H9 (cell line): ENCODE measurements around the gene CFDP1. TPM values are rescaled to one million over a fixed set of nuclear protein-coding genes. Genes with fewer than 3 reads are reported as not detected.

ENCODE experiments used
- DNase-seq: peaks from one replicate; pipeline ENCODE4 v3.0.0-alpha.2; 2017
- H2AFZ ChIP-seq: one replicate; pipeline ENCODE4 v1.6.1; 2013; ENCODE audit warnings: mild to moderate bottlenecking, low read length, control low read depth, moderate library complexity
- H2AK5ac ChIP-seq: 2 replicates; pipeline ENCODE4 v1.6.1; 2013; ENCODE audit warnings: low read length, control low read depth, mixed read lengths; ENCODE audit not compliant: insufficient read length
- H2BK120ac ChIP-seq: one replicate; pipeline ENCODE4 v1.6.1; 2013; ENCODE audit warnings: low read depth, mild to moderate bottlenecking, low read length, control low read depth, inconsistent platforms; ENCODE audit not compliant: poor library complexity, severe bottlenecking
- H2BK12ac ChIP-seq: 2 replicates; pipeline ENCODE4 v1.6.1; 2013; ENCODE audit warnings: low read length, control low read depth, mixed read lengths, low read depth; ENCODE audit not compliant: insufficient read length
- H2BK15ac ChIP-seq: 2 replicates; pipeline ENCODE4 v1.6.1; 2013; ENCODE audit warnings: low read depth, low read length, control low read depth
- H2BK20ac ChIP-seq: one replicate; pipeline ENCODE4 v1.6.1; 2013; ENCODE audit warnings: low read depth, mild to moderate bottlenecking, low read length, control low read depth, inconsistent platforms; ENCODE audit not compliant: poor library complexity, severe bottlenecking
- H2BK5ac ChIP-seq: 2 replicates; pipeline ENCODE4 v1.6.1; 2013; ENCODE audit warnings: low read length, control low read depth, mixed read lengths; ENCODE audit not compliant: insufficient read length
- H3K14ac ChIP-seq: 2 replicates; pipeline ENCODE4 v1.6.1; 2013; ENCODE audit warnings: low read length, control low read depth; ENCODE audit not compliant: insufficient read depth
- H3K18ac ChIP-seq: 2 replicates; pipeline ENCODE4 v1.6.1; 2013; ENCODE audit warnings: low read depth, mild to moderate bottlenecking, mixed read lengths, low read length, control low read depth; ENCODE audit not compliant: insufficient read length
- H3K23ac ChIP-seq: 2 replicates; pipeline ENCODE4 v1.6.1; 2013; ENCODE audit warnings: low read length, control low read depth, mixed read lengths, low read depth; ENCODE audit not compliant: insufficient read length
- H3K23me2 ChIP-seq: 2 replicates; pipeline ENCODE4 v1.6.1; 2013; ENCODE audit warnings: low read depth, mild to moderate bottlenecking, mixed read lengths, low read length, control low read depth; ENCODE audit not compliant: insufficient read length, poor library complexity, severe bottlenecking
- H3K27ac ChIP-seq: 2 replicates; pipeline ENCODE4 v1.5.1; 2013; ENCODE audit warnings: low read length, control low read depth, mixed read lengths, low read depth; ENCODE audit not compliant: insufficient read length
- H3K27me3 ChIP-seq: 2 replicates; pipeline ENCODE4 v1.6.1; 2013; ENCODE audit warnings: low read length, control low read depth, inconsistent platforms; ENCODE audit not compliant: insufficient read depth
- H3K4ac ChIP-seq: 2 replicates; pipeline ENCODE4 v1.6.1; 2013; ENCODE audit warnings: low read depth, mild to moderate bottlenecking, control low read depth, inconsistent platforms, low read length, moderate library complexity
- H3K4me1 ChIP-seq: 2 replicates; pipeline ENCODE4 v1.6.1; 2013; ENCODE audit warnings: low read length, control low read depth, inconsistent platforms; ENCODE audit not compliant: insufficient read depth
- H3K4me2 ChIP-seq: 2 replicates; pipeline ENCODE4 v1.6.1; 2013; ENCODE audit warnings: low read length, control low read depth, mixed read lengths; ENCODE audit not compliant: insufficient read length, insufficient read depth
- H3K56ac ChIP-seq: 2 replicates; pipeline ENCODE4 v1.6.1; 2013; ENCODE audit warnings: low read depth, mild to moderate bottlenecking, mixed read lengths, low read length, control low read depth; ENCODE audit not compliant: insufficient read length
- H3K79me1 ChIP-seq: 2 replicates; pipeline ENCODE4 v1.6.1; 2013; ENCODE audit warnings: low read depth, mild to moderate bottlenecking, moderate library complexity, low read length, control low read depth, inconsistent platforms; ENCODE audit not compliant: insufficient read depth, poor library complexity, severe bottlenecking
- H3K79me2 ChIP-seq: 2 replicates; pipeline ENCODE4 v1.6.1; 2013; ENCODE audit warnings: low read length, control low read depth, inconsistent platforms; ENCODE audit not compliant: insufficient read depth
- H3K9ac ChIP-seq: 2 replicates; pipeline ENCODE4 v1.6.1; 2013; ENCODE audit warnings: low read length, control low read depth, mixed read lengths; ENCODE audit not compliant: insufficient read length; ENCODE audit errors: extremely low read depth
- H3K9me3 ChIP-seq: one replicate; pipeline ENCODE4 v1.6.1; 2013; ENCODE audit warnings: low read depth, low read length, inconsistent platforms; ENCODE audit not compliant: control insufficient read depth
- H3T11ph ChIP-seq: one replicate; pipeline ENCODE4 v1.6.1; 2013; ENCODE audit warnings: mild to moderate bottlenecking, low read length, control low read depth, inconsistent platforms
- H4K20me1 ChIP-seq: one replicate; pipeline ENCODE4 v1.6.1; 2013; ENCODE audit not compliant: control insufficient read depth, insufficient read length, insufficient read depth
- H4K5ac ChIP-seq: 2 replicates; pipeline ENCODE4 v1.6.1; 2013; ENCODE audit warnings: low read depth, mild to moderate bottlenecking, mixed read lengths, low read length, control low read depth; ENCODE audit not compliant: insufficient read length
- H4K8ac ChIP-seq: replicated peaks from 2 replicates; pipeline ENCODE4 v1.6.1; 2013; ENCODE audit warnings: low read length, control low read depth, mixed read lengths, low read depth; ENCODE audit not compliant: insufficient read length
- H4K91ac ChIP-seq: 2 replicates; pipeline ENCODE4 v1.6.1; 2013; ENCODE audit warnings: low read depth, mild to moderate bottlenecking, moderate library complexity, mixed read lengths, low read length, control low read depth; ENCODE audit not compliant: insufficient read length
- H3K27ac Mint-ChIP-seq, 3 experiments: 2 replicates in 2 of 3; 3 replicates in 1 of 3; pipeline ENCODE4 v1.8.0; 2020 to 2021; ENCODE audit warnings: mixed read lengths in 3 of 3, mild to moderate bottlenecking in 1 of 3, moderate library complexity in 1 of 3
- H3K27me3 Mint-ChIP-seq: 2 replicates; pipeline ENCODE4 v1.8.0; 2021; ENCODE audit warnings: low read depth, mild to moderate bottlenecking, moderate library complexity, mixed read lengths
- H3K36me3 Mint-ChIP-seq, 3 experiments: 2 replicates in 2 of 3; 3 replicates in 1 of 3; pipeline ENCODE4 v1.8.0; 2020 to 2021; ENCODE audit warnings: low read depth in 3 of 3, mixed read lengths in 3 of 3; ENCODE audit not compliant: insufficient read depth in 1 of 3
- H3K4me1 Mint-ChIP-seq, 2 experiments: 2 replicates each; pipeline ENCODE4 v1.8.0; 2020; ENCODE audit warnings: mixed read lengths in 2 of 2
- H3K4me3 Mint-ChIP-seq, 2 experiments: 2 replicates in 1 of 2; 3 replicates in 1 of 2; pipeline ENCODE4 v1.8.0; 2020 to 2021; ENCODE audit warnings: mild to moderate bottlenecking in 2 of 2, mixed read lengths in 2 of 2, moderate library complexity in 1 of 2
- H3K9me3 Mint-ChIP-seq, 2 experiments: 2 replicates in 1 of 2; 3 replicates in 1 of 2; pipeline ENCODE4 v1.8.0; 2020; ENCODE audit warnings: mild to moderate bottlenecking in 2 of 2, mixed read lengths in 2 of 2, moderate library complexity in 1 of 2
- WGBS: extraction: QIAGEN DNeasy Blood & Tissue Kit; methylation state at CpG from one replicate; pipeline ENCODE4 v1.1.7; 2013; ENCODE audit warnings: missing lambda C conversion rate, low lambda C conversion rate, mixed read lengths; ENCODE audit not compliant: insufficient read length; ENCODE audit errors: extremely low coverage; 5-methylcytosine and 5-hydroxymethylcytosine counted together
- total RNA-seq: library from RNA; stranded (reverse); gene quantifications from 2 replicates; pipeline ENCODE4 v1.2.1, GENCODE V29; 2021
- TF ChIP-seq, protein P1 (sequence below): fragments of 200-600 bp; sonication (generic); conservative IDR thresholded peaks from 3 replicates; pipeline ENCODE4 v1.8.0; 2021; ENCODE audit warnings: antibody characterized with exemption, mild to moderate bottlenecking

Gene CFDP1
- total RNA-seq, 1 experiment from 2014 or later = 89.2 TPM

DNA sequence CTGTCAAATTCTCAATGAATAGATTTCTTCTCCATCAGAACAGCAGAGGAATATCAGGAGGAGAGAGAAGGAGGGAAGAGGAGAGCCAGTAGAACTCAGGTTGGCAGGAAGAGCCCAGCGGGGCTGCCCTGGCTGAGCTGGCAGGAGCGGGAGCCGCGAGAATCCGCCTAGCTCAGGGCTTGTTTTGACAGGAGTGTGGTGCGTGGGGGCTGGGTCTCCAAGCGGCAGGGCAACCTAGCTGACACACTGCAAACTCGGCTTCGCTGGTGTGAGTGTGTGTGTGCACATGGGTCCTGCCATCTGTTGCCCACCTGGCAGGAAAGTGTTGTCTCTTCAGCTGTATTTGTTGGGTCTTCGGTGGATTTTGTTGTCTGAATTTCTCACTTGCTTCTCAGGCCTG is 154.0 kb downstream of the CFDP1 start:
- H3K18ac ChIP-seq = no peak overlapping the region
- no peak overlapping the region for H4K5ac ChIP-seq
- H3K4me1 ChIP-seq = no peaks in the 10 kb centered on the region
- H3K27ac ChIP-seq = no peak overlapping the region
- Mint-ChIP-seq H3K4me1 (peaks cover 6 to 7% of the 10 kb centered on the region in 2 experiments), H3K4me3 (no peak overlapping the region; a peak in 1 of 5 replicates), H3K36me3 (no peaks in the 10 kb centered on the region; a peak in 1 of 7 replicates), H3K27ac (peak overlapping the region in 2 of 3 experiments; percentile 20 to 78; a peak in 3 of 7 replicates), H3K9me3 (no peaks in the 10 kb centered on the region), H3K27me3 (peaks cover 4% of the 10 kb centered on the region)
- H2BK5ac ChIP-seq = no peak overlapping the region
- H2BK120ac ChIP-seq = no peak overlapping the region
- H4K8ac ChIP-seq = no peak overlapping the region
- no peaks in the 10 kb centered on the region for H3K27me3 ChIP-seq
- H3K9ac ChIP-seq = no peak overlapping the region
- no peak overlapping the region for H3K14ac ChIP-seq
- no peak overlapping the region for H3K4ac ChIP-seq
- no peak overlapping the region for H4K91ac ChIP-seq
- H3K23me2 ChIP-seq = no peaks in the 10 kb centered on the region
- H2BK20ac ChIP-seq = no peak overlapping the region
- H2BK15ac ChIP-seq = no peak overlapping the region
- no peaks in the 10 kb centered on the region for H3K9me3 ChIP-seq
- H3K79me1 ChIP-seq = no peaks in the 10 kb centered on the region
- H3K56ac ChIP-seq = no peak overlapping the region
- no peaks in the 10 kb centered on the region for H4K20me1 ChIP-seq
- H2BK12ac ChIP-seq = no peak overlapping the region
- no peak overlapping the region for H2AK5ac ChIP-seq
- no peak for DNase-seq
- H3T11ph ChIP-seq = no peak overlapping the region
- H3K4me2 ChIP-seq = no peak overlapping the region
- TF ChIP-seq, protein P1, sequence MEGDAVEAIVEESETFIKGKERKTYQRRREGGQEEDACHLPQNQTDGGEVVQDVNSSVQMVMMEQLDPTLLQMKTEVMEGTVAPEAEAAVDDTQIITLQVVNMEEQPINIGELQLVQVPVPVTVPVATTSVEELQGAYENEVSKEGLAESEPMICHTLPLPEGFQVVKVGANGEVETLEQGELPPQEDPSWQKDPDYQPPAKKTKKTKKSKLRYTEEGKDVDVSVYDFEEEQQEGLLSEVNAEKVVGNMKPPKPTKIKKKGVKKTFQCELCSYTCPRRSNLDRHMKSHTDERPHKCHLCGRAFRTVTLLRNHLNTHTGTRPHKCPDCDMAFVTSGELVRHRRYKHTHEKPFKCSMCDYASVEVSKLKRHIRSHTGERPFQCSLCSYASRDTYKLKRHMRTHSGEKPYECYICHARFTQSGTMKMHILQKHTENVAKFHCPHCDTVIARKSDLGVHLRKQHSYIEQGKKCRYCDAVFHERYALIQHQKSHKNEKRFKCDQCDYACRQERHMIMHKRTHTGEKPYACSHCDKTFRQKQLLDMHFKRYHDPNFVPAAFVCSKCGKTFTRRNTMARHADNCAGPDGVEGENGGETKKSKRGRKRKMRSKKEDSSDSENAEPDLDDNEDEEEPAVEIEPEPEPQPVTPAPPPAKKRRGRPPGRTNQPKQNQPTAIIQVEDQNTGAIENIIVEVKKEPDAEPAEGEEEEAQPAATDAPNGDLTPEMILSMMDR = no peak
- WGBS = no CpG with 5 or more reads among the region's 10 CpGs
- H2AFZ ChIP-seq = no peak overlapping the region
- H3K79me2 ChIP-seq = no peaks in the 10 kb centered on the region
- H3K23ac ChIP-seq = no peak overlapping the region
